Spleen (tissue), 11 donors: ENCODE data around the gene LGI4. TPM values are rescaled to one million over a fixed set of nuclear protein-coding genes. Genes with fewer than 3 reads are reported as not detected.

Source experiments
- DNase-seq: peaks from one replicate; pipeline ENCODE4 v3.0.0-alpha.2; 2020
- H3K27ac ChIP-seq, 8 donors: fragments of 200-600 bp; sonication (generic) in 7 of 8; 1 replicate in 4 of 8; 2 replicates in 4 of 8; pipeline versions ENCODE4 v1.5.0 to v1.8.0; 2016 to 2021; ENCODE audit warnings: inconsistent platforms in 4 of 8, mild to moderate bottlenecking in 4 of 8, moderate library complexity in 1 of 8
- H3K27me3 ChIP-seq, 7 donors: fragments of 200-600 bp; sonication (generic) in 6 of 7; replicated peaks in 1 of 7; 1 replicate in 4 of 7; 2 replicates in 3 of 7; pipeline versions ENCODE4 v1.5.0 to v1.8.0; 2016 to 2021; ENCODE audit warnings: inconsistent platforms in 3 of 7, mild to moderate bottlenecking in 1 of 7
- H3K36me3 ChIP-seq, 6 donors: fragments of 200-600 bp; sonication (generic) in 5 of 6; 1 replicate in 4 of 6; 2 replicates in 2 of 6; pipeline versions ENCODE4 v1.5.0 to v1.8.0; 2016 to 2021; ENCODE audit warnings: inconsistent platforms in 2 of 6
- H3K4me1 ChIP-seq, 6 donors: fragments of 200-600 bp; sonication (generic) in 5 of 6; 1 replicate in 3 of 6; 2 replicates in 3 of 6; pipeline versions ENCODE4 v1.5.0 to v1.8.0; 2016 to 2021; ENCODE audit warnings: inconsistent platforms in 3 of 6
- H3K4me3 ChIP-seq, 8 donors: fragments of 200-600 bp; sonication (generic) in 7 of 8; 1 replicate in 4 of 8; 2 replicates in 4 of 8; pipeline versions ENCODE4 v1.5.0 to v1.8.0; 2016 to 2021; ENCODE audit warnings: inconsistent platforms in 4 of 8, mild to moderate bottlenecking in 4 of 8, moderate library complexity in 2 of 8
- H3K9me3 ChIP-seq, 8 donors: fragments of 200-600 bp; sonication (generic) in 7 of 8; 1 replicate in 4 of 8; 2 replicates in 4 of 8; pipeline versions ENCODE4 v1.5.0 to v1.8.0; 2016 to 2021; ENCODE audit warnings: inconsistent platforms in 4 of 8
- CTCF ChIP-seq, 11 experiments: fragments of 200-600 bp in 7 of 11; fragments of 450-650 bp in 4 of 11; sonication (generic) in 4 of 11; IDR thresholded peaks in 8 of 11; conservative IDR thresholded peaks in 3 of 11; 1 replicate in 7 of 11; 2 replicates in 4 of 11; pipeline versions ENCODE4 v1.4.0 to v1.8.0; 2016 to 2021; ENCODE audit warnings: antibody characterized with exemption in 11 of 11, inconsistent platforms in 4 of 11, mild to moderate bottlenecking in 1 of 11
- POLR2A ChIP-seq, 3 donors: fragments of 450-650 bp; IDR thresholded peaks; one replicate each; pipeline ENCODE4 v1.5.1; 2017; ENCODE audit warnings: antibody characterized with exemption in 3 of 3, mild to moderate bottlenecking in 1 of 3
- POLR2AphosphoS5 ChIP-seq, 3 donors: sonication (generic); formaldehyde crosslinking; IDR thresholded peaks; one replicate each; pipeline ENCODE4 v1.5.1; 2017; ENCODE audit warnings: antibody characterized with exemption in 3 of 3
- WGBS, 5 donors: extraction: QIAGEN DNeasy Blood & Tissue Kit in 3 of 5; methylation state at CpG; one replicate each; pipeline versions ENCODE4 v1.1.5 to v1.1.7; 2013 to 2018; 5-methylcytosine and 5-hydroxymethylcytosine counted together
- intact Hi-C: fragments of 100-400 bp; cut with DNase I; formaldehyde crosslinking; loops from one replicate; pipeline ENCODE4 v1.15.0; 2023; ENCODE audit warnings: low total_unique reads
- polyA plus RNA-seq, 3 donors: library from polyadenylated mRNA; stranded (reverse); fragments of 200-250 nt; gene quantifications; one replicate each; pipeline ENCODE4 v1.2.1, GENCODE V29; 2013
- total RNA-seq, 7 donors: library from RNA; depleted of rRNA in 3 of 7; stranded (reverse); fragments of >200 nt in 3 of 7; fragmentation: NEBNext Ultra II Directional in 4 of 7; extraction: Animal tissue kit (Norgen Biotek cat#: 25700) in 4 of 7; gene quantifications; one replicate each; pipeline versions ENCODE4 v1.1.0 to v1.2.1, GENCODE V29; 2016 to 2021
- donor health status: healthy with polysubstance abuse.
- donor health status: DM: no; HTN: no; CAD: no; lungs with moderate emphysema.
- donor health status: DM: no; HTN: no; CAD: no.
- donor health status: Bipolar disorder and iron deficiency.
- donor health status: healthy.
- donor health status: DM: no; HTN: no; CAD: no.
- donor health status: DM: yes; HTN: yes; CAD: no.

The LGI4 gene
- total and polyA plus RNA-seq, 10 donors, result 0.68 to 9.7 (median 1.6) TPM; not detected in 1

GRCh38 chr19:35098413-35099049 is 36.3 kb downstream of the LGI4 start:
- 85 to 91% (median 87%) methylated on average over 24 to 29 of the region's 29 CpGs for WGBS, 5 donors
- H3K4me3 ChIP-seq, result no peak overlapping the region
- no peaks in the 10 kb centered on the region for H3K36me3 ChIP-seq
- no peaks in the 10 kb centered on the region for H3K4me1 ChIP-seq
- H3K27me3 ChIP-seq, result no peaks in the 10 kb centered on the region
- no peaks in the 10 kb centered on the region for H3K9me3 ChIP-seq
- no peak for DNase-seq
- intact Hi-C loops, result no loop called here
- TF ChIP-seq CTCF (IDR thresholded peaks at IDR 0.05 in 8 of 11, conservative IDR thresholded peaks at IDR 0.05 in 3 of 11), result no peak
- no peak for TF ChIP-seq POLR2A (IDR thresholded peaks at IDR 0.05)
- no peak for TF ChIP-seq POLR2AphosphoS5 (IDR thresholded peaks at IDR 0.05)
- H3K27ac ChIP-seq, result no peak overlapping the region

- 74 to 85% (median 82%) methylated on average over 8 of the region's 8 CpGs for WGBS, 5 donors
- H3K36me3 ChIP-seq, result no peaks in the 10 kb centered on the region
- intact Hi-C loops, result no loop called here
- no peak for TF ChIP-seq CTCF (IDR thresholded peaks at IDR 0.05 in 8 of 11, conservative IDR thresholded peaks at IDR 0.05 in 3 of 11)
- TF ChIP-seq POLR2A (IDR thresholded peaks at IDR 0.05), result no peak
- no peak for TF ChIP-seq POLR2AphosphoS5 (IDR thresholded peaks at IDR 0.05)
- no peaks in the 10 kb centered on the region for H3K9me3 ChIP-seq
- H3K4me3 ChIP-seq, result no peak overlapping the region
- H3K27ac ChIP-seq, result no peak overlapping the region
- H3K27me3 ChIP-seq, result peaks cover 0 to 7% (median 3%) of the 10 kb centered on the region in 7 donors
- DNase-seq, result no peak
- H3K4me1 ChIP-seq, result peaks cover 0 to 5% (median 4%) of the 10 kb centered on the region in 6 donors
These were observed 39.0 kb downstream of the LGI4 start for GRCh38 chr19:35095667-35096368.

- TF ChIP-seq CTCF (IDR thresholded peaks at IDR 0.05 in 8 of 11, conservative IDR thresholded peaks at IDR 0.05 in 3 of 11), result no peak
- no peak for TF ChIP-seq POLR2A (IDR thresholded peaks at IDR 0.05)
- TF ChIP-seq POLR2AphosphoS5 (IDR thresholded peaks at IDR 0.05), result no peak
- Histone ChIP-seq H3K4me3 (no peak overlapping the region), H3K9me3 (no peaks in the 10 kb centered on the region), H3K36me3 (no peaks in the 10 kb centered on the region), H3K27me3 (peaks cover 0 to 18% (median 4%) of the 10 kb centered on the region in 7 donors), H3K27ac (no peak overlapping the region), H3K4me1 (peaks cover 0 to 14% (median 12%) of the 10 kb centered on the region in 6 donors)
- intact Hi-C loops, result loop anchor here (5.0 kb wide), 1 partner anchor 122 kb away; no protein-coding TSS in a partner anchor
- WGBS, 5 donors, result 86 to 95% (median 93%) methylated on average over 4 of the region's 4 CpGs
- DNase-seq, result no peak
These were observed 40.2 kb downstream of the LGI4 start for GRCh38 chr19:35094656-35095055.
